Endometrial microvascular endothelial cells (primary cell): ENCODE data around the gene TMEM165. TPM values are rescaled to one million over a fixed set of nuclear protein-coding genes. Genes with fewer than 3 reads are reported as not detected.

ENCODE experiments used
- in situ Hi-C: cut with HindIII; loops from 2 replicates; pipeline ENCODE4 v1.10.0; 2017; ENCODE audit warnings: low sequenced_read_pairs, low pct_unique_long_range_greater_than_20kb; ENCODE audit errors: inconsistent ontology term
- total RNA-seq: library from RNA; depleted of rRNA; stranded (reverse); fragments of >200 nt; gene quantifications from one replicate; pipeline ENCODE4 v1.2.3, GENCODE V29; 2015; ENCODE audit errors: inconsistent ontology term

Gene TMEM165
- total RNA-seq, 1 donor from 2014 or later = 158 TPM

DNA sequence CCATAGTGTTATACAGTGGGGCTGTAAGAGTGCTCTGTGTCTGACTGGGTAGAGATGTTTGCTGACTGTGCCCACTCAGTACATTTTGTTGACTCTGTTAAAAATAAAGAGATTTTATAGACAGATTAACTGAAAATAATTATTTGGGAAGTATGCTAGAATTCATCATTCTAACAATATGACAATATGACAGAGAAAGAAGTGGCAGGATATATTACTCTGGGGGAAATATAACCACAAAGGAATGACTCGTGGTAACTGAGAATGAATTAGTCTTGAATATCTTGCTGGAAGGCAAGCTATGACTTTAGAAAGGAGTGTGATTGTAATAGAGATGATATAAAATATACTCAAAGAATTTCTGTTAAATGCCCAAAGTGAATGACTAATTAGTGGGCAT is 46.8 kb downstream of the TMEM165 start:
- in situ Hi-C loops = no loop called here

DNA sequence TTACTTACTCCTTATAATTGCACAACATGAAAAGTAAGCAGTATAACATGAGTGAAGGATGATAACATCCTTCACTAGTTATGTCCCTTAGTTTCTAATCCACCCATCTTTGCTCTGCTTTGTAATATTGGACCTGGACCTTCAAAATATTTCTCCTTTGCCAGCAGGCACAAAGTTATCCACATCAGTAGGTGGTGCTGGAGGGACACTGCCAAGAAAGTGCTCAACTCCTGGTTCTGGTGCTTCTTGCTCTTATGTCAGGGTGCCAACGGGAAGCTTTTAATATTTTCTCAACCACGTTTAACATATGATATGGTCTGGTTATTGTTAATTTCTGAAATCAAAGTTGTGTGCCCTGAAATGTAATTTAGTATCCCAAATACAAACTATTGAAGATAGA is 49.1 kb downstream of the TMEM165 start:
- in situ Hi-C loops = no loop called here

DNA sequence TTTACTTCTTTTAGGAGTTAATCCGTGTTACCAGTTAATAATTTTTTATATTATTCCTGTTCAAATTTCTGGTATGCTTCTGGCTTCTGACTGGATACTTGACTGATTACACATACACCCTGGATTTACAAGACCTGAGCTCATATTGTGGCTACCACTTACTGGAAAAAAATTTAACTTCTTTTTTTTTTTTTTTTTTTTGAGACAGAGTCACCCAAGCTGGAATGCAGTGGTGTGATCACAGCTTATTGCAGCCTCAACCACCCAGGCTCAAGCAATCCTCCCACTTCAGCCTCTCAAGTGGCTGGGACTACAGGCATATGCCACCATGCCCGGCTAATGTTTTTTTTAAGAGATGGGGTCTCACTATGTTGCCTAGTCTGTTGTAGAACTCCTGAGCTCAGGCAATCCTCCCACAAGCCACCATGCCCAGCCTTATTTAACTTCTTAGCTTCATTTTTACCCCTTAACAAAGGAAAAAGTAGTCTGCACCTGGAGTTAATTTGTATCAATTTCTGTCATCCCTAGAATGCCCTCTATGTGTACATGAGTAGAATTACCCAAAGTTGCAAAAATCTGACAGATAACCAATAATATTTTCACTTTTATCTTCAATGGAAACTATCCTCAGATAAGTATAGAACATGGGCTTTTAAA is 50.3 kb downstream of the TMEM165 start:
- in situ Hi-C loops = no loop called here

DNA sequence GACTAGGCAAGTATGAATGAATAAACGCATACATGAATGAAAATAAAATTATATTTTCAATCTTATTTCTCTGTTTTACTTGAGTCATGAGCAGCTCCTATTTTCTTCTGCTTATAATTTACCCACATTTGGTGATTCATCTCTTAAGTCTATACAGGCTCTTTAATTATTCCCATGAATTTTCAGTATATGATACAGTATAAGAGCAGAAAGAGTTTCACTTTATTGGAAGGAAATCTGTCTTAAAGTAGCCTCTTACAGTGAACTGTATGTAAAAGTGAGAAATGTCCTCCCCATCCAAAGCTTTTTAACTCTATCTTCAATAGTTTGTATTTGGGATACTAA is 50.8 kb downstream of the TMEM165 start:
- in situ Hi-C loops = no loop called here

DNA sequence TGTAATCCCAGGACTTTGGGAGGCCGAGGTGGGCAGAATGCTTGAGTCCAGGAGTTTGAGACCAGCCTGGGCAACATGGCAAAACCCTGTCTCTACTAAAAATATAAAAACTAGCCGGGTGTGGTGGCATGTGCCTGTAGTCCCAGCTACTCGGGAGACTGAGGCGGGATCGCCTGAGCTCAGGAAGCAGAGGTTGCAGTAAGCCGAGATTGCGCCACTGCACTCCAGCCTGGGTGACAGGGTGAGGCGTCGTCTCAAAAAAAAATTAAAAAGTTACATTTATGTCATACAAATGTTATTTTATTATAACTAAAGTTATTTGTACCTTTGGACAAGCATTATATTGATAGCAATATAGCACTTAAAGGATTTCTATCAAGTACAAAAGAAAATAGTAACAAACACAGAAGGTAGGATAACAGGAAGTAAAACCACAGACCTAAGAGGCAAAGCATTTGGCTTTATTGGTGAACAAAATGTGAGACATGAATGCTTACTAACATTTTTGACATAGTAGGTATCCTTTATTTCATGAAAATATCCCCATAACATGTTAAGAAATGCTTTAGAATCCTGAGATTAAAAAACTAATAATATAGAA is 51.5 kb downstream of the TMEM165 start:
- in situ Hi-C loops = no loop called here

DNA sequence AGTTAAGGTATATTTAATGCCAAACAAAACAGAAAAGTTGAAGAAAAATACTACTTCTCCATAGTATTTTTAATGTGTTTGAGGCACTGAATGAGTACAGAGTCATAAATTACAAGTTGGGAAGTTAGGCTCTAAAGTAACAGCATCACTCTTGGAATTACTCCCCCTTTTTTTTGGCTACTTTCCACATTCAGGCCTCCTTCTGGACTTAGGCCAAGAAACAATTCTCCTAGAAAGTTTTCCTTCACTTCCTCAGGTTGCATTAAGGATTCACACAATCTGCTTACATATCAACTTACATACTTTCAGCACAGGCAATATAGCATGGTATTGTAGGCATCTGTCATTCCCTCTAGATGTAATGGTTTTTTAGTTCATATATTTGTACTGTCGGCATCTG is 52.1 kb downstream of the TMEM165 start:
- in situ Hi-C loops = no loop called here

DNA sequence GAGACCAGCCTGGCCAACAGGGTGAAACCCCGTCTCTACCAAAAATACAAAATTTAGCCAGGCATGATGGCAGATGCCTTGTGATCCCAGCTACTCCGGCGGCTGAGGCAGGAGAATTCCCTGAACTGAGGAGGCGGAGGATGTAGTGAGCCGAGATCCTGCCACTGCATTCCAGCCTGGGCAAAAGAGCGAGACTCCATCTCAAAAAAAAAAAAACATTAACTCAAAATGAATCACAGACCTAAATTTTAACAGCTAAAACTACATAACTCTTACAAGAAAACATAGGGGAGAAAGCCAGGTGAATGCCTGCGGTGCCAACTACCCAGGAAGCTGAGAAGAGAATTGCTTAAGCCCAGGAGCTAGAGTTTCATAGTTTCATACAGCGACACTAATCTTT is 54.8 kb downstream of the TMEM165 start:
- in situ Hi-C loops = no loop called here

DNA sequence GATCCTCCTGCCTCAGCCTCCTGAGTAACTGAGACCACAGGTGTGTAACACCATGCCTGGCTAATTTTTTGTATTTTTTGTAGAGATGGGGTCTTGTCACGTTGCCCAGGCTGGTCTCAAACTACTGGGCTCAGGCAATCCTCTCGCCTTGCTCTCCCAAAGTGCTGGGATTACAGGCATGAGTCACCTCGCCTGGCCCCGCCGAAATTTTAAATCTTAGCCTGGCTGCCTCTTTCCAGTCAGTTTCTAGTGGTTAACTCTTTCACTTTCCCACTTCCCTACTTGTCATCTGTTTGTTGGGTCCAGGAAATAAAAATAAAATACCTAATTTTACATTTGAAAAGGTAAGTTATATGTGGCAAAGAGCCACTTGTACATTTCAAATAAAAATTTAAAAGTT is 62.4 kb downstream of the TMEM165 start:
- in situ Hi-C loops = no loop called here

DNA sequence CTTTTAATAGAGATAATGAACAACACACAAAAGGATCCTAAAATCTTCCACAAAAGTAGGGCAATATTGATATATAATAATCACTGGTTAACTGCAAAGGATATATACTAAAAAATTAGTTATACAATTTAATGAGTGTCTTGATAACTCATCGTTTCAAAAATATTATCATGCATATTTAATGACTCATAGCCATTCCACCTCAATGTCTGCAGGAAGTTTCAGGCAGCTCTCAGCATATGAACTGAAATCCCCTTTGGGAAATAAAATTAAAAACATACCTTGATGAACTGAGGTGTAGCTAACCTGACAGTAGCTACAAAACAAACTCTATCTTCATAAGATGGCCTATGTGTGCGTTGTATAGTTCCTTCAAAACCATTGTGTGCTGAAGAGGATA is 62.9 kb downstream of the TMEM165 start:
- in situ Hi-C loops = no loop called here

DNA sequence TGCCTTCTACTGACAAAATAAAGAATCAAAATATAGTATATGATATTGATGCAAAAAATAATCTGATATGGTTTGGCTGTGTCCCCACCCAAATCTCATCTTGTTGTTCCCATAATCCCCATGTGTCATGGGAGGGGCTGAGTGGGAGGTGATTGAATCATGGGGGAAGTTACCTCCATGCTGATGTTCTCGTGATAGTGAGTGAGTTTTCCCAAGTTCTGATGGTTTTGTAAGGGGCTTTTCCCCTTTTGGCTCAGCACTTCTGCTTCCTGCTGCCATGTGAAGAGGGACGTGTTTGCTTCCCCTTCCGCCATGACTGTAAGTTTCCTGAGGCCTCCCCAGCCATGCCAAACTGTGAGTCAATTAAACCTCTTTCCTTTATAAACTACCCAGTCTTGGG is 70.2 kb downstream of the TMEM165 start:
- in situ Hi-C loops = no loop called here

DNA sequence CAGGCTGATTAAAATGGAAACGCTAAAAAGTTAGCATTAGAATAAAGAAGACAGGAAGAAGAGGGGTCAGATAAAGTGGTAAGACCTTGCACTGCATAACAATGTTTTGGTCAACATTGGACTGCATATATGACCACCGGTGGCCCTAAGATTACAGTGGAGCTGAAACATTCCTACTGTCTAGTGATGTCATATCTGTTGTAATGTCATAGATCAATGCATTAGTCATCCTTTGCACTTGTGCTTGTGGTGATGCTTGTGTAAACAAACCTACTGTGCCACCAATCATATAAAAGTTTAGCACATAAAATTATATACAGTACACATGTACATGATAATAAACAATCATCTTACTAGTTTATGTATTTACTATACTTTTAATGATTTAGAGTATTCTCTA is 73.0 kb downstream of the TMEM165 start:
- in situ Hi-C loops = no loop called here

DNA sequence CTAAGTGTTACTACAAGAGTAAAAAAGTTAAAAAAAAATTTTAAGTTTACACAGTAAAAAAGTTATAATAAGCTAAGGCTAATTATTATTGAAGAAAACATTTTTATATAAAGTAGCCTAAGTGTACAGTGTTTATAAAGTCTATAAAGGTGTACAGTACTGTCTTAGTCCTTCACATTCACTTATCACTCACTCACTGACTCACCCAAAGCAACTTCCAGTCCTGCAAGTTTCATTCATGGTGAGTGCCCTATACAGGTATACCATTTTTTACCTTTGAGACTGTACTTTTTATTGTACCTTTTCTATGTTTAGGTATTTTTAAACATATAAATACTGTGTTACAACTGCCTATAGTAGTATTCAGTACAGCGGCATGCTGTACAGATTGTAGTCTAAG is 74.2 kb downstream of the TMEM165 start:
- in situ Hi-C loops = no loop called here

Other genes with a start within 250 kb of the TMEM165 start
- gene SRD5A3, start 49.7 kb upstream of the TMEM165 start, total RNA-seq = 12.1 TPM
- 21.7 TPM for gene CLOCK, start 151.0 kb downstream of the TMEM165 start, total RNA-seq
- not detected for gene PDCL2, start 196.3 kb downstream of the TMEM165 start, total RNA-seq
- not detected for gene NMU, start 240.3 kb downstream of the TMEM165 start, total RNA-seq